HG02938 (cell line): ENCODE data around the gene CHRFAM7A.
"Not testable (repeated sequence)": the region's sequence is repeated elsewhere in the genome, so short reads cannot be mapped to it uniquely, and the experiment has no call there.

Experiments used
- ATAC-seq: cut with Tn5 transposase; IDR thresholded peaks from one replicate; pipeline ENCODE4 v1.9.1; 2021; ENCODE audit warnings: mild to moderate bottlenecking, moderate library complexity; ENCODE audit not compliant: unreplicated experiment

CHRFAM7A gene

GRCh38 chr15:30392766-30393663 is at the start of gene CHRFAM7A:
TSS of gene CHRFAM7A (minus strand) at chr15:30393540. CDS start at chr15:30383351, 10,189 bp downstream.
- not testable (repeated sequence) for ATAC-seq

DNA sequence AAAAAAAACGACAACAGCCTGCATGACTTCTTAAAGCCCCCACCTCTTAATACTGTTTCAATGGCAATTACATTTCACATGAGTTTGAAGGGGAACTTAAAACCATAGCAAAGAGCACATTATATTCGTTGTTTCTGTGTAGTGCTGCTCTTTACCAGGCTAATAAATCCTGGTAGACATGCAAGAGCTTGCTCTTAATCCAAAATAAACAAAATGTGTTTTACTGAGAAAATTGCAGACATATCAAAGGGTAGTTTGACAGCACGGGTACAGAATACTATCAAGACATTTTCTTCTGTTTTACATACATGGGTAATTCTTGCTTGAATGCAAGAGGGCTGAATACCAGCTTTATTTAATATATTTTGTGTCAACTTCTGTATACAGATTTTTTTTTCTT is 45.0 kb upstream of the CHRFAM7A start:
- not testable (repeated sequence) for ATAC-seq

DNA sequence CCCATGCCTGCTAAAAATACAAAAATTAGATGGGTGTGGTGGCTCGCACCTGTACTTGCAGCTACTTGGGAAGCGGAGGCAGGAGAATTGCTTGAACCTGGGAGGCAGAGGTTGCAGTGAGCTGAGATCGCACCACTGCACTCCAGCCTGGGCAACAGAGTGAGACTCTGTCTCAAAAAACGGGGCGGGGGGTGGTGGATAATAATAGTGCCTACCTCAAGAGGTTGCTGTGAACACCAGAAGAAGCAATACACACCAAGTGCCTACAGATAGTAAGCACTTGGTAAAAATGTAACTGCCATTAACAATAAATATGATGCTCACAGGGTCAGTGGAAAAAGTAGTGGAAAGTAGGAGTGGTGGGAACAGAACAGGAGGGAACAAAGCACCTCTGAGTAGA is 42.5 kb upstream of the CHRFAM7A start:
- ATAC-seq = not testable (repeated sequence)

GRCh38 chr15:30420723-30421122 is 27.4 kb upstream of the CHRFAM7A start:
- not testable (repeated sequence) for ATAC-seq

DNA sequence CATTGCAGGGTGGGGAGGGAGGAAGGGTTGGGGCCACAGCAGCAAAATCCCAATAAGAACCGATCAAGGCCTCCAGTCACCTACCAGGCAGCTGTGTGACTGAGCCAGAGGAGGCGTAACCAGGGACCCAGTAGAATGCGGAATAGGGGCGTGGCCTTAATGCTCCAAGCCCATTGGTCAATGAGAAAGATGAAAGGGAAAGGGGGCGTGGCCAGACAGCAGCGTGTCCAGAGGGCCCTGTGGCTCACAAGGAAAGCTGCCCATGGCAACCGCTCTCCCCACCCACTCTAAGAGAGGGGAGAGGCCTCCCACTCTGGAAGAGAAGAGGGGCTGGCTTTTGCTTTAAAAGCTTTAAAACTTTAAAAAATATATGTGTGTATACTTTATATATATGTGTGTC is 20.8 kb upstream of the CHRFAM7A start, which contains the start of gene GOLGA8R:
TSS of gene GOLGA8R (minus strand) at position 101 of the 400 bp plus-strand sequence. CDS start at position 3, 98 bp downstream.
- ATAC-seq = not testable (repeated sequence)

DNA sequence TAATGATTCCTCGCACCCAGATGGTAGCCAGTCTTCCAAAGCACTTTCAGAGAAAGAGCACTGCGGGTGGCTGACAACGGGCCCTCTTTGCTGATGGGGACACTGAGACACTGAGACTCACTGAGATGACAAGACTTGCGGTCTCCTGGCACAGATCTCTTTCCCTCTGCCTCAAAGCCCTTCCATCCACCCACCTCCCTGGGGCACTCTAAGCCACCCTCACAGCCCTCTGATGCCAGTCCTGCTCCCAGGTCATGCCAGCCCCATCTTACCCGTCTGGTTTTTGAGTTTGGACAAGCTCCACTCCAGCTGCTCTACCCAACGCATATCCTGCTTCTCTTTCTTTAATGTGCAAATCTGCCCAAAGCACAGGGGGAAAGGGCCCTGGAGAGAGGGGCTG is 14.3 kb upstream of the CHRFAM7A start:
- ATAC-seq = not testable (repeated sequence)

GRCh38 chr15:30398988-30399387 is 5.6 kb upstream of the CHRFAM7A start:
- ATAC-seq = not testable (repeated sequence)

DNA sequence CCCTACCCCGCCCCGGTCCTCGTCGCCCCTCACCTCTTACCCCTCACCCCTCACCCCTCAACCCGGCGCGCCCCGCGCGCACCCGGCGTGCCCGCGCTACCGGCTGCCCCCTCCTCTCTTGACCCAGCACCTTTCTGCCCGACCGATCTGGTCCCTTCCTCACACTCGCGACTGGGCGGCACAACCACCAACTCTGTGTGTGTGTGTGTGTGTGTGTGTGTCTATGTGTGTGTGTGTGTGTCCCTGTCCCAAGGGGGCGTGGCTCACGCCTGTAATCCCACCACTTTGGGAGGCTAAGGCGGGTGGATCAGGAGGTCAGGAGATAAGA is 288 bp upstream of the CHRFAM7A start:
- ATAC-seq = not testable (repeated sequence)

- ATAC-seq = not testable (repeated sequence)
Measured at GRCh38 chr15:30386318-30386887, 6.9 kb downstream of the CHRFAM7A start.

DNA sequence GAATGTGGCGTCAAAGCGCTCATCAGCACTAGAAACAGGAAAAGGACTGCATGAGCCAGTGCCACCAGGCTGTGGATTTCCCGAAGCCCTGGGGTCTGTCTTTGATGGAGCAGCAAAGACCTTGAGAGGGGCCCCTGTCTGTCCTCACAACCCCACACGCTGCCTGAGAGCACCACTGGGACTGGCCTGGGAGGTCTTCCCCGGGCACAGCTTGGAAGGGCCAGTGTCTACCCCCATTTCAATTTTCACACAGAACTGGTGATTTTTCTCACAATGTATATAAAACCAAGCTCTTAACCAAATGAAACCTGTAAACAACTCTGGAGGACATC is 16.3 kb downstream of the CHRFAM7A start:
- not testable (repeated sequence) for ATAC-seq

GRCh38 chr15:30376375-30377081 is 16.8 kb downstream of the CHRFAM7A start:
- ATAC-seq = not testable (repeated sequence)

- ATAC-seq = not testable (repeated sequence)
Measured at GRCh38 chr15:30375872-30376271, 17.5 kb downstream of the CHRFAM7A start.

DNA sequence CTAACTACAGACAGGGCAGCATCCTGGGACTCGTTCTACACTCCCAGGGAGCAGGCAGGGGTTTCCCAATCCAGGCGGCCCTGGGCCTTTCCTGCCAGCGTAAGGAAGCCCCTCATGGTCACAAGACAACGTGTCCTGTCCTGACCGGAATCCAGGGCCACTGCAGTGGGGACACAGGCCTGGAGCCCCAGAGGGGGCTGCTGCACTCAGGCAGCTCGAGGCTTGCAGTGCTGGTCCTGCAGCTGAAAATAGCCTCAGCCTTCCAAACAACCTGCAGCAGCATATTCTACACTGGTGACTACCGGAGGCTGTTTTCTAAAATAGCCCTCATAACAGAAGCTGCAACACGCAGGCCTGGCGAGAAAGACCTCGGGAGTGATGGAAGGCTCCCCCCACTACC is 18.5 kb downstream of the CHRFAM7A start:
- ATAC-seq = not testable (repeated sequence)

GRCh38 chr15:30368271-30368670 is 25.1 kb downstream of the CHRFAM7A start:
- ATAC-seq = not testable (repeated sequence)

DNA sequence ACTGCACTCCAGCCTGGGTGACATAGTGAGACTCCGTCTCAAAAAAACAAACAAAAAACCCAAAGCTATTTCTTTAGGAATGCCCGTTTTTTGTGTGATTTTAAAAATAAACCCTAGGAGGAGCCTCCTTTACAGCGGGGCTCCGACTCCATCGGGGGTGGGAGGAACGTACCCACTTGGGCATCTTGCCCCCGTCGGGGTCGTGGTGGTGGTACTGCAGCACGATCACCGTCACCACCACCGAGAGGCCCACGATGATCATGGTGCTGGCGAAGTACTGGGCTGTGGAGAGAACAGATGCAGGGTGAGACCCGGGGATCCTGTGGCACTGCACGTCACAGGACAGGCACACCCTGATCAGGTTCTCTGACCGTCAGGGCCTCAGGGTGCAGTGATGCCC is 26.1 kb downstream of the CHRFAM7A start:
- ATAC-seq = not testable (repeated sequence)

DNA sequence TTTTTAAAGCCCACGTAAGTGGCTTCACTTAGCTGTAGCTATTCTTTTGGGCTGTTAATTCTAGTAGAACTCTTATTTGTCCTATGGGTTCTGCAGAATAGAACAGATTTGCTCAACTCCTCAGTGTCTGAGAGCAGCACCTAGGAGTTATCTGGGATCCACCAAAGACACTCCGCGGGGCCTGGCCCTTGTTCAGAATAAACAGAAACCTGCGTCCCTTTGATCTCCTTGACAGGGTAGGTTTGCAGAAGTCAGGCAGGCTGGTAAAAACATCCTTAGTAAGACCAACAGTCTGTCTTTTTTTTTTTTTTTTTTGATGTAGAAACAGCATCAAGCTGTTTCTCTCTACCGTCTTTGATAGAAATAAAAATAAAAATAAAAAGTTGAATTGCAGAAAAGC is 31.9 kb downstream of the CHRFAM7A start:
- not testable (repeated sequence) for ATAC-seq

- not testable (repeated sequence) for ATAC-seq
Measured at GRCh38 chr15:30360990-30361389, 32.4 kb downstream of the CHRFAM7A start.

- ATAC-seq = not testable (repeated sequence)
Measured at GRCh38 chr15:30355043-30355442, 38.3 kb downstream of the CHRFAM7A start.

DNA sequence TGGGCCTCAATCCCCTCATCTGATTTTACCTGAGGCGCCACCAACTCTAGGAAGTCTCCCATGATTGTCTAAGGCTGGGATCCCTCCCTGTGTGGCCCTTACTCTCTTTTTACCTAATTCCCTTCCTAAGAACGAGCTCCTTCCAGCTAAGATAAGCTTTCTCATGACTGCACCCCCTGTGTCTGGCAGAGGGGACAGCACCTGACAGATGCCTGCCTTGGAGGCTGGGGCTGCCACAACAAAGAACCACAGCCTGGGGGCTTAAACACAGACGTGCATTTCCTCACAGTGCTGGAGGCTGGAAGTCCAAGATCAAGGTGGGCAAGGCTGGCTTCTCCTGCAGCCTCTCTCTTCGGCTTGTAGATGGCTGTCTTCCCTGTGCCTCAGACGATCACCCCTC is 43.5 kb downstream of the CHRFAM7A start:
- ATAC-seq = not testable (repeated sequence)

- ATAC-seq = not testable (repeated sequence)
Measured at GRCh38 chr15:30336584-30336983, 56.8 kb downstream of the CHRFAM7A start.

DNA sequence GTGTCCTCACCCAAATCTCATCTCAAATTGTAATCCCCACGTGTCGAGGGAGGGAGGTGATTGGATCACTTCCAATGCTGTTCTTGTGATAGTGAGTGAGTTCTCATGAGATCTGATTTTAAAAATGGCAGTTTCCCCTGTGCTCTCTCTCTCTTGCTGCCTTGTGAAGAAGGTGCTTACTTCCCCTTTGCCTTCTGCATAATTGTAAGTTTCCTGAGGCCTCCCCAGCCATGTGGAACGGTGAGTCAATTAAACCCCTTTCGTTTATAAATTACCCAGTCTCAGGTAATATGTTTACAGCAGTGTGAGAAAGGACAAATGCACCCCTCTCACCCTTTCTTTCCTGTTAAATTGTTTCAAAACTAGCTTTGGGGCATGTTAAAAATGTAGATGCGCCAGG is 59.2 kb downstream of the CHRFAM7A start:
- peak; percentile 59 for ATAC-seq
